ENCODE results near the gene TSPAN9. TPM values are rescaled to one million over a fixed set of nuclear protein-coding genes. Genes with fewer than 3 reads are reported as not detected.

The TSPAN9 gene
- total RNA-seq, 1 donor from 2014 or later, result 299 TPM

- intact Hi-C loops (cut with DNase I), result no loop called here
- DNase-seq (ENCODE audit: low spot score), result no peak
Measured at GRCh38 chr12:3133405-3133783, 56.2 kb downstream of the TSPAN9 start.

GRCh38 chr12:3134126-3134525 is 56.9 kb downstream of the TSPAN9 start:
- no peak for DNase-seq (ENCODE audit: low spot score)
- intact Hi-C loops (cut with DNase I), result no loop called here

- intact Hi-C loops (cut with DNase I), result loop anchor here (1.0 kb wide), 1 partner anchor 68 kb away; no protein-coding TSS in a partner anchor
- no peak for DNase-seq (ENCODE audit: low spot score)
Measured at GRCh38 chr12:3134526-3135135, 57.5 kb downstream of the TSPAN9 start.

GRCh38 chr12:3135522-3136461 is 58.6 kb downstream of the TSPAN9 start:
- intact Hi-C loops (cut with DNase I), result loop anchor here (1.0 kb wide), 2 partner anchors 67 to 141 kb away; no protein-coding TSS in a partner anchor
- no peak for DNase-seq (ENCODE audit: low spot score)

GRCh38 chr12:3136641-3137267 is 59.6 kb downstream of the TSPAN9 start:
- intact Hi-C loops (cut with DNase I), result loop anchor here (1.0 kb wide), 1 partner anchor 140 kb away; no protein-coding TSS in a partner anchor
- no peak for DNase-seq (ENCODE audit: low spot score)

GRCh38 chr12:3137268-3137781 is 60.1 kb downstream of the TSPAN9 start:
- intact Hi-C loops (cut with DNase I), result no loop called here
- DNase-seq (ENCODE audit: low spot score), result peak; percentile 91

GRCh38 chr12:3137814-3138445 is 60.8 kb downstream of the TSPAN9 start:
- no peak for DNase-seq (ENCODE audit: low spot score)
- intact Hi-C loops (cut with DNase I), result no loop called here

- intact Hi-C loops (cut with DNase I), result no loop called here
- no peak for DNase-seq (ENCODE audit: low spot score)
Measured at GRCh38 chr12:3138941-3139511, 61.8 kb downstream of the TSPAN9 start.

- no peak for DNase-seq (ENCODE audit: low spot score)
- intact Hi-C loops (cut with DNase I), result no loop called here
Measured at GRCh38 chr12:3139760-3140159, 62.6 kb downstream of the TSPAN9 start.

GRCh38 chr12:3140284-3140683 is 63.1 kb downstream of the TSPAN9 start:
- intact Hi-C loops (cut with DNase I), result no loop called here
- DNase-seq (ENCODE audit: low spot score), result no peak

GRCh38 chr12:3141339-3142321 is 64.5 kb downstream of the TSPAN9 start:
- intact Hi-C loops (cut with DNase I), result no loop called here
- DNase-seq (ENCODE audit: low spot score), result no peak

GRCh38 chr12:3142386-3142785 is 65.2 kb downstream of the TSPAN9 start:
- DNase-seq (ENCODE audit: low spot score), result no peak

GRCh38 chr12:3144495-3144894 is 67.3 kb downstream of the TSPAN9 start:
- intact Hi-C loops (cut with DNase I), result no loop called here
- DNase-seq (ENCODE audit: low spot score), result no peak

More at GRCh38 chr12:3142386-3142785, 65.2 kb downstream of the TSPAN9 start:
- intact Hi-C loops (cut with DNase I), result no loop called here

- DNase-seq (ENCODE audit: low spot score), result peak; percentile 84
- intact Hi-C loops (cut with DNase I), result no loop called here
Measured at GRCh38 chr12:3145033-3145432, 67.9 kb downstream of the TSPAN9 start.

- intact Hi-C loops (cut with DNase I), result no loop called here
Measured at GRCh38 chr12:3145546-3146310, 68.5 kb downstream of the TSPAN9 start.

GRCh38 chr12:3147260-3147659 is 70.1 kb downstream of the TSPAN9 start:
- no peak for DNase-seq (ENCODE audit: low spot score)
- intact Hi-C loops (cut with DNase I), result no loop called here

More at GRCh38 chr12:3145546-3146310, 68.5 kb downstream of the TSPAN9 start:
- no peak for DNase-seq (ENCODE audit: low spot score)

GRCh38 chr12:3148366-3149000 is 71.3 kb downstream of the TSPAN9 start:
- no peak for DNase-seq (ENCODE audit: low spot score)
- intact Hi-C loops (cut with DNase I), result no loop called here
